AG10803 (cell line): Measurements from ENCODE around the gene CX3CL1.

Source experiments
- DNase-seq: peaks from one replicate; pipeline ENCODE4 v3.0.0; 2010; ENCODE audit warnings: low read depth
- H3K4me3 ChIP-seq: 2 replicates; pipeline ENCODE4 v1.5.1; 2011; ENCODE audit warnings: mild to moderate bottlenecking, low read length, control low read depth
- CTCF ChIP-seq: conservative IDR thresholded peaks from 2 replicates; pipeline ENCODE4 v1.5.1; 2011; ENCODE audit warnings: mild to moderate bottlenecking, low read length, control low read depth, inconsistent platforms

CX3CL1 gene

GRCh38 chr16:57372372-57373116 is at the start of gene CX3CL1:
Gene CX3CL1, plus strand, starts transcription at chr16:57372490. Its CDS starts 79 bp downstream, at chr16:57372569.
- no peak within 1 kb of the TSS for H3K4me3 ChIP-seq
- peak; percentile 25 for DNase-seq
- TF ChIP-seq CTCF: no peak

GRCh38 chr16:57324749-57325148 is 47.5 kb upstream of the CX3CL1 start:
- H3K4me3 ChIP-seq: no peak overlapping the region
- no peak for DNase-seq

GRCh38 chr16:57325458-57325857 is 46.8 kb upstream of the CX3CL1 start:
- peak; percentile 79 for DNase-seq
- no peak for TF ChIP-seq CTCF

More at GRCh38 chr16:57324749-57325148, 47.5 kb upstream of the CX3CL1 start:
- no peak for TF ChIP-seq CTCF

GRCh38 chr16:57329718-57330327 is 42.5 kb upstream of the CX3CL1 start:
- H3K4me3 ChIP-seq: no peak overlapping the region
- no peak for DNase-seq
- no peak for TF ChIP-seq CTCF

More at GRCh38 chr16:57325458-57325857, 46.8 kb upstream of the CX3CL1 start:
- no peak overlapping the region for H3K4me3 ChIP-seq

- H3K4me3 ChIP-seq: no peak overlapping the region
- no peak for TF ChIP-seq CTCF
- DNase-seq: no peak
Observed at GRCh38 chr16:57331355-57331754, 40.9 kb upstream of the CX3CL1 start.

- no peak overlapping the region for H3K4me3 ChIP-seq
- DNase-seq: no peak
- no peak for TF ChIP-seq CTCF
Observed at GRCh38 chr16:57333402-57333801, 38.9 kb upstream of the CX3CL1 start.

- TF ChIP-seq CTCF: no peak
- H3K4me3 ChIP-seq: no peak overlapping the region
Observed at GRCh38 chr16:57335366-57335765, 36.9 kb upstream of the CX3CL1 start.

More at GRCh38 chr16:57335366-57335765, 36.9 kb upstream of the CX3CL1 start:
- no peak for DNase-seq
